Renal pelvis (tissue), 4 donors: ENCODE results near the gene HYAL2. TPM values are rescaled to one million over a fixed set of nuclear protein-coding genes. Genes with fewer than 3 reads are reported as not detected.

Source experiments
- DNase-seq: peaks from one replicate; pipeline ENCODE4 v3.0.0-alpha.2; 2013
- polyA plus RNA-seq, 3 donors: library from polyadenylated mRNA; unstranded; fragments of 120-200 nt; gene quantifications; one replicate each; pipeline ENCODE4 v1.2.1, GENCODE V29; 2013; ENCODE audit not compliant: insufficient read length in 3 of 3

HYAL2 gene
- polyA plus RNA-seq, 3 donors = 65.4 to 95.1 (median 80.3) TPM

- DNase-seq = no peak
These were observed 31.7 kb upstream of the HYAL2 start for GRCh38 chr3:50354186-50354764.

GRCh38 chr3:50353245-50354004, 30.9 kb upstream of the HYAL2 start:
- no peak for DNase-seq

GRCh38 chr3:50352781-50353180, 30.2 kb upstream of the HYAL2 start:
- no peak for DNase-seq

- DNase-seq = no peak
These were observed 28.8 kb upstream of the HYAL2 start for GRCh38 chr3:50351323-50351697.

- DNase-seq = peak; percentile 92
These were observed 28.2 kb upstream of the HYAL2 start, which contains the start of the genes CYB561D2 and NPRL2 for GRCh38 chr3:50350527-50351322. CYB561D2 (plus strand) TSS chr3:50350862; CDS start chr3:50351434, 572 bp downstream. NPRL2 (minus strand) TSS chr3:50350775; CDS start chr3:50350652, 123 bp downstream.

- no peak for DNase-seq
These were observed 27.6 kb upstream of the HYAL2 start for GRCh38 chr3:50350213-50350526.

GRCh38 chr3:50347187-50347813, 24.8 kb upstream of the HYAL2 start:
- no peak for DNase-seq

- DNase-seq = no peak
These were observed 23.2 kb upstream of the HYAL2 start, which contains the start of gene ZMYND10 for GRCh38 chr3:50345586-50346234. ZMYND10 (minus strand) TSS chr3:50345732; CDS start chr3:50345579, 153 bp downstream.

- no peak for DNase-seq
These were observed 22.5 kb upstream of the HYAL2 start for GRCh38 chr3:50345008-50345407.

- no peak for DNase-seq
These were observed 20.5 kb upstream of the HYAL2 start for GRCh38 chr3:50342813-50343633.

- DNase-seq = no peak
These were observed 19.6 kb upstream of the HYAL2 start for GRCh38 chr3:50341996-50342650.

- no peak for DNase-seq
These were observed 19.0 kb upstream of the HYAL2 start for GRCh38 chr3:50341537-50341936.

GRCh38 chr3:50340448-50341329, 18.1 kb upstream of the HYAL2 start, which contains the start of gene RASSF1:
RASSF1 (minus strand) TSS chr3:50340836; CDS start chr3:50340805, 31 bp downstream.
- DNase-seq = peak; percentile 42

- no peak for DNase-seq
These were observed 17.6 kb upstream of the HYAL2 start for GRCh38 chr3:50340147-50340447.

- no peak for DNase-seq
These were observed 17.1 kb upstream of the HYAL2 start for GRCh38 chr3:50339485-50340146.

GRCh38 chr3:50338965-50339364, 16.4 kb upstream of the HYAL2 start:
- DNase-seq = no peak

GRCh38 chr3:50337175-50337861, 14.8 kb upstream of the HYAL2 start:
- DNase-seq = peak; percentile 98
